GM19467 (cell line): Measurements from ENCODE around the gene LILRB3.
A peak's percentile ranks its signal among the peaks of the same experiment; 100 is the strongest.
"Not testable (repeated sequence)": the region's sequence is repeated elsewhere in the genome, so short reads cannot be mapped to it uniquely, and the experiment has no call there.

ENCODE experiments used
- ATAC-seq: cut with Tn5 transposase; IDR thresholded peaks from one replicate; pipeline ENCODE4 v1.9.1; 2021; ENCODE audit warnings: mild to moderate bottlenecking, moderate library complexity; ENCODE audit not compliant: unreplicated experiment

Gene LILRB3

DNA sequence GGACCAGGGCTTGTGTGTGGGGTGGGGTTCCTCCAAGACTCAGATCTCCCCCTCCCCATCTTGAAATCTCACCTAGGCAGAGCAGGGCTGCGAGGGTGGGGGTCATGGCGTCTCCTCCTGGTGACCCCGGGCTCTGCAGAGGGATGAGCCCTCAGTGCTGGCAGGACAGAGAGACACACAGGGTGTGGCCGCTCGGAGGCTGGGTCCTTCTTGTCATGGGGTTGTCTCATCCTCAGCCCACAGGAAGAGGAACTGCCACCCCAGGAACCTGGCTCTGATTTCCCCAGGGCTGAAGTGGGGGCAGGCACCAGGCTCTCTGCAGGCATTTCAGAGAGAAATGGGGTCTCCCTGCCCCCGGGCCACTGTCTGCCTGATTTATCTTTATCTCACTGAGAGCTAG is 19.8 kb upstream of the LILRB3 start, which contains the start of gene LILRA6:
TSS of gene LILRA6 (minus strand) at position 145 of the 400 bp plus-strand sequence.
- not testable (repeated sequence) for ATAC-seq

DNA sequence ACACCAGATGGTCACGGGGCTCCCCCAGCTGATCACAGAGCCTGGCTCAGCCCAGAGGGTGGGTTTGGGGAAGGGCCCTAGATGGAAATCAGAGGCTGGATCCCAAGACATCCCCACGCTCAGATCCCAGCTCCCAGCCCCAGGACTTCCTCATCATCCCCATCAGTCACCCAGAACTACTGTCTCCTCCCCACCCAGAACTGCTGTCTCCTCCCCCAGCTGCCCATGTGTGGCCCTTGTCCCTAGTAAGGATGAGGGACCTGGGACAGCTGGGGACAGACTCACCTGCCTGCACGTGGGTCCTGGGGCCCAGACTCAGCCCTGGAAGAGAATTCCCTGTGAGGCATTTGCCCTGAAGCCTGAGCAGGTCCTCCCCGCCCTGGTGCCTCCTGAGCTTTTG is 19.4 kb upstream of the LILRB3 start:
- not testable (repeated sequence) for ATAC-seq

DNA sequence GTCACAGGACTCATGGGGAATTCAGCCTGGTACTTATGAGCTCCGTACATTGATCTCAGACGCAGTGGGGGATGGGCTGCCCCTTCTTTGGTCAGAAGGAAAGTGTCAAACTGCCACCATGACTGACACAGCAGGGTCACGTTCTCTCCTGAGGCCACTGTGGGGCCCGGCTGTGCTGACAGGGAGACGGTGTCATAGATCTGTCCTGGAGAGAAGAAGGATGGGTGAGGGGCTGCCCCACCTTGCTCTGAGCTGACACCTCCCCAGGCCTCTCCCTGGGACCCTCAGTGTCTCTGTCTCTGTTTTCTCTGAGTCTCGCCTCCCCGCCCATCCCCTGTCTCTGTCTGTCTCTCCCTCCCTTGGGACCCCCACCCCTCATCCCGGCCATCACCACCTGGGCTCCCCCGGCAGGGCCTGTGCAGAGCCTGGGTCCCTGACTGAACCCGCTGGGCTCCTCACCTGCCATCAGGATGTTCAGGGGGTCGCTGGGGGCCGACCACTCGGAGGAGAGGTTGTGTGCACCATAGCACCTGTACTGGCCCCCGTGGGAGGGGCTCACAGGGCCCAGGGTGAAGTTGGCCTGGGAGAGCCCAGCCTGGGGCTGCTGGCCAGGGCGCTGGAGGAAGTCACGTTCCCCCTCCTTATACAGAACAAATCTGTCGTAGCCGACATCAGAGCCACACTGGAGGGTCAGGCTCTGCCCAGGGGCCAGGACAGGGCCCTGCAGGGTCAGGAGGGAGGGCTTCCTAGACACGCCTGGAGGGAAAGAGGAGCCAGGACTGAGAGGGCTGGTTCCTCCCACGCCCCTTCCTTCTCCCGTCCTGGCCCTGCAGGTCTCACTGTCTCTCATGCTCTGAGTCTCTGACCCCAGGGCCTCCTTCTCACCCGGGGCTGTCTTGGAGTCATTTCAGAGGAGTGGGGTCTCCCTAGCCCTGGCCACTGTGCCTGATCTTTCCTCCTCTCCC is 17.8 kb upstream of the LILRB3 start:
- not testable (repeated sequence) for ATAC-seq

DNA sequence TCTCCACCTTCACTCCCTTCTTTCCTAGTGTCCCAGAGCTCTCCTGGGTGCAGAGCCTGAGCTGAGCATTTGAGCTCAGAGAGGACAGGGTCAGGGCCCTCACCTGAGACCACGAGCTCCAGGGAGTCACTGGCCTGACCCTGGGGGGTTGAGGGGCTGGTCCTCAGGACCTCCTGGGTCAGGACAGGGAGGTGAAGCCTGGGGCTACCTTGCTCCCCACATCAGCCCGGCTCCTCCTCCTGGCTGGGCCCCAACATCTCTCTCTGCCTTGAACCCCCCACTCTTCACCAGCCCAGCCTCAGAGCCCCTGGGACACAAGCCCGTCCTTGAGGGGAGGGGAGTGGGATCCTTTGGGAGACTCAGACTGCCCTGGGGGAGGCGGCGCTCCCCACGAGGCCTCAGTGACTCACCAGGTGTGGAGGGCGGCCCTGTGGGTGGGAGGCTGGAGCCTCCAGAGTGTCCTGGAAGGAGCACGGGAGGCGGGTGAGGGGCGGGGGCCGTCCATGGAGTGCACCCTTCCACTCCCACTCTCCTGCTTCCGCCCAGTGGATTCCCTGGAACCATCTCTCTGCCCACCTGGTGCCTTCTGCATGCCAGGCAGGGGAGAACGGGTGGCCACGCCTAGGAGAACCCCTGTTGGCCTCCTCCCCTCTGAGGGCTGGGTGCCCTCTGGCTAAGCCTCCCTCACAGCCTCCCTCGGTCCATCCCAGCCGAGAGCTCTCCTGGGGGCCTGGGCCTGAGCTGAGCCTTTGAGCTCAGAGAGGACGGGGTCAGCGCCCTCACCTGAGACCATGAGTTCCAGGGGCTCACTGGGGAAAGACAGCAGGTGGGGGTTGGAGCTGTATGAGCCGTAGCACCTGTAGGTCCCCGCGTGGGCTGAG is 16.9 kb upstream of the LILRB3 start:
- ATAC-seq = not testable (repeated sequence)

DNA sequence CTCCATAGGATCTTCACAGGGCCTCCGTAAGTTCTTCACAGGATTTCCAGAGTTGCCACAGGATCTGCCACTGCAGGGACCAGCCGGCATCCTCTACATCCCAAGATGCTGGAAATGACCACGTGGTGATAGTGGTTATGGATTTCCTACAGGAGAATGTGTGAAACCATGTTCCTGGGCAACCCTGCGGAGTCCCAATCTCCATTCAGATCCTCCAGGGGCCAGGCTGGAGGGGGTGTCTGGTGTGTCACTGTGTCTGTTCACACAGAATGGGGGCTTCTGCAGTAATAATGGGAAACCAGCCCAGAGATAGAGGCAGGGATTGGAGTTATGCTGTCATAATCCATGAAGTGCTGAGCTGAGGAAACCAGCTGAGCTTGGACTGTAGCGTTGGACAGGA is 11.1 kb upstream of the LILRB3 start:
- no peak for ATAC-seq

DNA sequence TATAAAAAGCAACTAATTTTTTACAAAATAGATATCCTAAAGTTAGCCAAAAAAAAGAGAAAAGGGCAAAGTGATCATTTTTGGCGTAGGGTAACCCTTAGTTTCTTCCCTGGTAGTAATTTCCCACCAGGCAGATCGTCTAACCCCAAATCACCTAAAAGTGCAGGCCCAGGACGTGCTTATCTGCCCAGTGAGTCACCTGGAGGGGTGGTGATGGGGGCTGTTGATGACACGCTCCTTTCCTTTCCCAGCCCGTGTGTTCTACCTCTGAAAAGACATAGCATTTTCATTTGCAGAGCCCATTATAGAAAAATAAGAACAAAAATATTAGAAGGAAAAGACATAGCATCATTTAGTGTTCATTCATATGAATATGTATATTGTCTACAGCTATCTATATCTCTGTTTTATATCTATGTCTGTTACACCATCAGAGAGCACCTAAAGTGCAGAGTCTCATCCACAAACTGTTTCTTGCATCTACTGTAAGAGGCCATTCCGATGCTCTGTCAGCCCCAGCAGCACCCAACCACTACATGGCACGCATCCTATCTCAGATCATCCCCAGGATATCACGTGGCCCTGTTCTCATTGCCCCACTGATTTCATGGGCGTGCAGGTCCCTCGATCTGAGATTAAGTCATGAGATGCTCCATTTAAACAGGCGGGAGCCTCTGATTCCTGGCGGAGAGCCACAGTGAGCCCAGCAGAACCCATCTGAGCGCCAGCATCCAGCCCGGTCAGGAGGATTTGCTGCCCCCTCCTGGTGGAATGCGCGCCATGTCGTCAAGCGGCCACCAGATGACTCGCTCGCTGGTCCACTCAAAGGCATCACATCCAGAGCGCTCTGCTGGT is 8.5 kb upstream of the LILRB3 start:
- peak; percentile 80 for ATAC-seq

DNA sequence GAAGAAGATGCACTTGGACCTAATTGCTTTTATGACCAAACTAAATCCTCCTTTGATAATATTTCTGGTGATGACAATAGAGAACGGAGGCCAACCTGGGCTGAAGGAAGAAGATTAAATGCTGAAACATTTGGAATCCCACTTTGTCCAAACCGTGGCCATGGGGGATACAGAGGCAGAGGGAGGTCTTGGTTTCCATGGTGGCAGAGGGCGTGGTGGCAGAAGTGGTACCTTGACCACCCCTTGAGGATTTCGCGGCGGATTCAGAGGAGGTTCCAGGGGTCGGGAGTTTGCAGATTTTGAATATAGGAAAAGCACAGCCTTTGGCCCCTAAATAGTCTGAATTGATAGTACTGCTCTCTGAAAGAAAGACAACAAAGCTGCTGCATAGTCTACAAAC is 7.2 kb upstream of the LILRB3 start:
- no peak for ATAC-seq

DNA sequence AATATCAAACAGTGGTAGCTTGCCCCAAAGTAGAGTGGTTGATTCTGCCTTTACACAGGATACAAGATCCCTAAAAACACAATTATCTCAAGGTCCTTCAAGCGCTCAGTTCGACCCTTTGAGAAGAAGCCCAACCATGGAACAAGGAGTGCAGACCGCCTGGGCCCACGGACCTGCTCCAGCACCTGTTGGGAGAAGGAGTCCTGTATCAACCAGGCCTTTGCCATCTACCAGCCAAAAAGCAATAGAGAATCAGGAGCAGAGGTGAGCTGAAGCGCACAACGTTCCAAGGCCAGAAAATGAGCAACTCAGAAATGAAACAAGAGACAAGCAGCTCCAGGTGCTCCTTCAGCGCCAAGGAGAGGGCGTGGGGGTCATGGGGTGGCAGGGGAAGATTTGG is 6.3 kb upstream of the LILRB3 start:
- no peak for ATAC-seq

DNA sequence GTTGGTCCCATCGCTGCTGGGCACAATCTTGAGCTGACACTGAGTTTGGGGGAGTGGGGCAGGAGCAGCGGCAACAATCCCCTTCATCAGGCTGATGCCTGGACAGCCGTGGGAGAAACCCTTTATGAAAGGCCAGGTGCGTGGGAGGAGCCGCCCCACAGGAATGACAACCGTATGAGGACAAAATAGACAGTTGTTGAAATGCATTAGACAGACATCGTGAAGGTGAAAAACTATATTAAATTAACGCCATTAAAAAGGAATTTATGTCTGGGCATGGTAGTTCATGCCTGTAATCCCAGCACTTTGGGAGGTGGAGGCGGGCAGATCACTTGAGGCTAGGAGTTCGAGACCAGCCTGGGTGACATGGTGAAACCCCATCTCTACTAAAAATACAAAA is 1.8 kb upstream of the LILRB3 start:
- ATAC-seq = not testable (repeated sequence)

DNA sequence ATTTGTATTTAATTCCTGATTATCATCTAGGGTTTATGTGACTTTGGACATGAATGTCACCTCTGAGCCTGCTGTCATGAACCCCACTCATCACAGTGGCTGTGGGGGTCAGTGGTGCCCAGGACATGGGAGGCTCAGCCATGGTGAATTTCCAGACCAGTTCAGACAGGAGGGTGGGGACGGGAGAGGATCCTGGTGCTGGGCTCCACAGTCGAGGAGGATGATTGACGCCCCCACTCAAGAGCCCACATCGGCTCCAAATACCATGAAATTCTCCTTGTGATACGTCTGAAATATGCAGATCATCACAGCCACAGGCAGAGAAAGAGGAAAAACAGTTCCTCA is 1.1 kb upstream of the LILRB3 start:
- not testable (repeated sequence) for ATAC-seq

DNA sequence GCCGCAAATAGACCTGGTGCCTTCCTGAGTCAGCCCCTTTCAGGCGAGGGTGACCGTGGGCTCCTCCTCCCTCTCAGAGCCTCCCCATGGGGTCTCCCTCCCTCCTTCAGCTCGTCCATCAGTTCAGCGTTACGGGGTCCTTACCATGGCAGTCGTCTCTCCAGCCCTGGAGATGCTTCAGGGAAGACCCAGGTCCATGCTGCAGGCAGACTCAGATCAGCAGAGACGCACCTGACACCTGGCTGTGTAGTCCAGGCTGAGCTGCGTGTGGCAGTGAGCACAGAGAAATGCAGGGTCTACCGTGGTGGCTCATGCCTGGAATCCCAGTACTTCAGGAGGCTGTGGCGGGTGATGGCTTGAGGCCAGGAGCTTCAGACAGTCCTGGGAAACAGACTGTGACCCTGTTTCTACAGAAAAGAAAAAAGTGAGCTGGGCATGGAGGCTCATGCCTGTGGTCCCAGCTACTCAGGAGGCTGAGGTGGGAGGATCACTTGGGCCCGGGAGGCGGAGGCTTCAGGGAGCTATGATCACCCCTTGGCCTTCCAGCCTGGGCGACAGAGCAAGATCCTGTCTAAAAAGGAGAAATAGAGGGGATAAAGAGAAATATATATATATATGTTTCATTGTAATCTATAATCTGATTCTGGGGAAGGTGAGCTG is 600 bp upstream of the LILRB3 start:
- not testable (repeated sequence) for ATAC-seq

DNA sequence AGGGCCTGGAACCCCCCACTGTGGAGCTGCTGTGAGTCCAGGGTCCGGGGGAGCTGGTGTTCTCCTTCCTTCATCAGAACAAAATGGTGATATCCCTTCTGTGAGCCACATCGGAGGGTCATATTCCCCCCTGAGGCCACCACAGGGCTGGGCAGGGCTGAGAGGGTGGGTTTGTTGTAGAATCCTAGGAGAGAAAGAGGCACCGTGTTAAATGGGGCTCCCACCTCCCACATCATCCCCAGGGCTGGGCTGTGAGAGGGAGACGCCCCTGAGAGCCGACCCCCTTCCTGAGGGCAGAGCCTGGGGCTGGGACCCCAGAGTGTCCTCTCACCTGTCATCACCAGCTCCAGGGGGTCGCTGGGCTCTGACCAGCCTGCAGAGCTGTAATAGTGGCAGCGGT is 860 bp downstream of the LILRB3 start:
- ATAC-seq = not testable (repeated sequence)

DNA sequence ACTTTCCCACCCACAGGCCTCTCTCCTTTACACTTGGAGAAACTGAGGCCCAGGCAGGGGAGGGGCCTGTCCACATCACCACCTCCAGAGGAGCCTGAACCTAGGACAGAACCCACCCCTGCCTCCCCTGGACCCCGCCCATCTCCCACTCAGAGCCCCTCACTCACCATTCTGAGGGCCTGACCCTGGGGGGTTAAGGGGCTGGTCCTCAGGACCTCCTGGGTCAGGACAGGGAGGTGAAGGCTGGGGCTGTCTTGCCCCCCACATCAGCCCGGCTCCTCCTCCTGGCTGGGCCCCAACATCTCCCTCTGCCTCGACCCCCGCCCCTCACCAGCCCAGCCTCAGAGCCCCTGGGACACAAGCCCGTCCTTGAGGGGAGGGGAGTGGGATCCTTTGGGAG is 3.1 kb downstream of the LILRB3 start:
- not testable (repeated sequence) for ATAC-seq

DNA sequence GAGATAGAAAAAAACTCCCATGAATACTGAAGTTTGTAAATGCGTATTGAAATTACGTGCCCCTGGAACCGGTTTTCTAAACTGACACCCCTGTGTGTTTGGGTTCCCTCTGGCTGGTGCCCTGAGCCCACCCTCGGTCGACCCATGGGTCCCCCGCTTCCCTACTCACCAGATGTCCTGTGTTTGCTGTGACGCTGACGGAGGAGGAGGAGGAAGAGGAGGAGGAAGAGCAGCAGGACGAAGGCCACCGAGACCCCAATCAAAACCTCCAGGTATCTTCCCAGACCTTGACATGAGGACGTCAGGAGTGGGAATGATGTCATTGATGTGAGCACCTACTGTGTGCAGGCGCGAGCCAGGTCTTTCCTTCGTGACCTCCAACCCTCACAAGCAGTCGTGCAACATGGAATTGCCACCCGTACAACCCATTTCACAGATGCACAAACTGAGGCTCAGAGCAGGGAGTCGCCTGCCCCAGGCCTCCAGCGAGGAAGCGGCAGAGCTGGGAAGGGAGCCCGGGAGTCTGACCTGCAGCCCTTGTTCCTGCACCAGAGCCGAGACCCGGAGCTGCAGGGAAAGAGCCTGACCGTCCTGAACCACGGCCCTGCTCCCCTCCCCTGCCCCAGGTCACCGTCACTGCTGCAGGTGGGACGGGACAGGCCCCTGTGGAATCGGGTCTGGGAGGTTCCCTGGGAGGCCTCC is 3.7 kb downstream of the LILRB3 start:
- ATAC-seq = no peak

DNA sequence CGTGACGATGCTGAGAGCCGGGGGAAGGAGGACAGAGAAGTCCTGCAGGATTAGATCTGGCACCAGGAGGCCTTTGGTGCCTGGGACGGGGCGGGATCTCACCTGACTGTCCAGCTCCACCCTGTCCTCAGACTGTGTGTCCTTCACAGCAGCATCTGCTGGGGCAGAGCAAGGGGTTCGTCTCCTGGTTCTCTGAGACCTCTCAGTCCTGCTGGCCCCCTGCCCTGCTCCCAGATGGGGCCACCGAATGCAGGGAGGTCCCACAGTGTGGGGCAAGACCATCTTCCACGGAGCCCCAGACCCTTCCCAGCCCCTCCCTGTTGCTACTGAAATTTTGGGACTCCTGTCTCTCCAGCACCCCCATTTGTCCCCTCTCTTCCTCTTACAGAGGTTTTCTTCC is 4.5 kb downstream of the LILRB3 start:
- no peak for ATAC-seq

DNA sequence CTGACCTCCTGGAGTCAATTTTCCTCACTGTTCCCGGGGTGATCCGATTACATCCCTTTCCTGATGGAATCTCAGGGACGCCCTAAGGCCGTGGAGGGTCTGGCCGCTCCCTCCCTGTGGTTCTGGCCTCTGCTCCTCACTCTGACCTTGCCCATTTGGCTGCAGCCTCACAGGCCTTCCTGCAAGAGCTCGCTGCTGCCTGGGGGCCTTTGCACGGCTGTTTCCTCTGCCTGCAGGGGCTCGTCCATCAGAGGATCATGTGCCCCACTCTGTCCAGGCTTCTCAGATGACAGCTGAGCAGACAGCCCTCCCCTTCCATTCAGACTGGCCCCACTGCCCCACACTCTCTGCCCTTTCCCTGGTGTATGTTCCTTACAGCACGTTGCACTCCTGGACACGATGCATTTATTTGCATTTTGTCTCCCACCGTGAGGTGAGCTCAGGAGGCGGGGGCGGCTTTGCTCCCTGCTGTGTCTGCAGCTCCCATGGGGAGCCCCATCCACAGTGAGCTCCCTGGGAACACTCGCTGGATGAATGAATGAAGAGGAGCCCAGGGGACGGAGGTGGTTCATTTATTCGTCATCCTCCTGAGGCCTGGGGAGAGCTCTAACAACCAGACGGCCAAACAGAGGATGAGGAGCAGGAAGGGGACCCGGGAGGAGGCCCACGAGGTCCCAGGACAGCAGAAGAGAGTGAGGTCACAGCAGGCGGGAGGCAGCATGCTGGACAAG is 5.1 kb downstream of the LILRB3 start:
- ATAC-seq = not testable (repeated sequence)

DNA sequence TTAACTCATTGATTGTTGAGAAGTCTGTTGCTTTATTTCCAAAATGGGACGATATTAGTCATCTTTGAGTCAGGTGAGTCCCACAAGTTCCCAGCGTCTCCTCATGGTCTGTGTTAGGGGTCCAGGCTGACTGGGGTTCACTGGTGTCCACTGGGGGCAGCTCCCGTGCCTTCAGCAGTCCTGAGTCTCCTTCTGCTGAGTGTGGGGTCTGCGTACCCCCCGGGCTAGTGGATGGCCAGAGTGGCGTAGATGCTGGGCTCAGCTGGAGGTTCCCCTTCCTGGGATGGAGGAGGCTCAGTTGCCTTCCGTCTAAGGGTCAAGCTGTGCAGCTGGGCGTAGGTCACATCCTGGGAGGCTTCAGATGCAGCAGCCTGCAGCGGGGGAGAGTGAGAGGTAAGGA is 5.9 kb downstream of the LILRB3 start:
- ATAC-seq = no peak

DNA sequence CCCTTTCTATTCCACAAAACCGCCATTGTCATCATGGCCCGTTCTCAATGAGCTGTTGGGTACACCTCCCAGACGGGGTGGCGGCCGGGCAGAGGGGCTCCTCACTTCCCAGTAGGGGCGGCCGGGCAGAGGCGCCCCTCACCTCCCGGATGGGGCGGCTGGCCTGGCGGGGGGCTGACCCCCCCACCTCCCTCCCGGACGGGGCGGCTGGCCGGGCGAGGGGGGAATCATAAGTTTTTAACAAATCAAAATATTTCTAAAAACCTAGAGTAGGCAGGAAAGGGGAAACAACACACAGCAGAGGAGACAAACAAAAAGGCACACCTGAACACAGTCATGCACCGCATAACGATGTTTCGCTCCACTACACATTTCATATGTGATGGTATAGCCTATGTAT is 8.1 kb downstream of the LILRB3 start:
- not testable (repeated sequence) for ATAC-seq

DNA sequence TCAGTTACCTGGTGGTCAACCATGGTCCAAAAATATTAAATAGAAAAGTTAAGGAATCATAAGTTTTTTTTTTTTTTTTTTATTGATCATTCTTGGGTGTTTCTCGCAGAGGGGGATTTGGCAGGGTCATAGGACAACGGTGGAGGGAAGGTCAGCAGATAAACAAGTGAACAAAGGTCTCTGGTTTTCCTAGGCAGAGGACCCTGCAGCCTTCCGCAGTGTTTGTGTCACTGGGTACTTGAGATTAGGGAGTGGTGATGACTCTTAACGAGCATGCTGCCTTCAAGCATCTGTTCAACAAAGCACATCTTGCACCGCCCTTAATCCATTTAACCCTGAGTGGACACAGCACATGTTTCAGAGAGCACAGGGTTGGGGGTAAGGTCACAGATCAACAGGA is 8.6 kb downstream of the LILRB3 start:
- not testable (repeated sequence) for ATAC-seq
